GM12878 (cell line): Measurements from ENCODE around the gene COL4A2. TPM values are rescaled to one million over a fixed set of nuclear protein-coding genes. Genes with fewer than 3 reads are reported as not detected.

Experiments used
- ATAC-seq: fragments of 200-7000 bp; cut with Tn5 transposase; 3 replicates; pipeline ENCODE4 v1.9.1; 2020; ENCODE audit warnings: mild to moderate bottlenecking, moderate library complexity
- BruUV-seq: library from RNA; stranded (reverse); fragments of 400-500 nt; replicated peaks from 2 replicates; lab custom pipeline; 2021; lab: Mats Ljungman, UMichigan
- CTCF ChIA-PET: fragments of 300-600 bp; sonication (Branson Sonifier 250); formaldehyde crosslinking; extraction: SDS; loops from one replicate; lab custom pipeline; 2021; ENCODE audit warnings: inconsistent platforms; lab: Yijun Ruan, JAX
- POLR2A ChIA-PET: fragments of 350-600 bp; formaldehyde crosslinking; extraction: SDS; loops from one replicate; lab custom pipeline; 2021; ENCODE audit warnings: inconsistent platforms; lab: Charles Lee
- RAD21 ChIA-PET: fragments of 300-600 bp; sonication (Branson Sonifier 250); formaldehyde crosslinking; loops from one replicate; lab custom pipeline; 2023; ENCODE audit warnings: antibody characterized with exemption; ENCODE audit not compliant: unreplicated experiment; lab: Charles Lee
- SMC1A ChIA-PET: fragments of 300-600 bp; sonication (Branson Sonifier 250); formaldehyde crosslinking; loops from one replicate; lab custom pipeline; 2023; ENCODE audit not compliant: unreplicated experiment, uncharacterized antibody; lab: Charles Lee
- DNase-seq: peaks from one replicate; pipeline ENCODE4 v3.0.0-alpha.2; 2011; ENCODE audit warnings: low read depth, low spot score
- FAIRE-seq: peaks from 3 replicates; lab custom pipeline; 2011; peaks lifted over from hg19 to GRCh38; lab: Jason Lieb, UNC
- H2AFZ ChIP-seq: 2 replicates; pipeline ENCODE4 v1.6.0; 2011; ENCODE audit warnings: low read depth, low read length, control low read depth; ENCODE audit not compliant: control insufficient read depth
- H3K27ac ChIP-seq: 2 replicates; pipeline ENCODE4 v1.5.1; 2011; ENCODE audit warnings: control low read depth; ENCODE audit not compliant: control insufficient read depth, insufficient read depth
- H3K27me3 ChIP-seq, 2 experiments: replicated peaks in 1 of 2; 2 replicates each; pipeline versions ENCODE4 v1.6.0 to v1.6.1; 2011; ENCODE audit warnings: low read length in 1 of 2; ENCODE audit not compliant: control insufficient read depth in 2 of 2, insufficient read depth in 2 of 2
- H3K36me3 ChIP-seq, 2 experiments: 2 replicates each; pipeline ENCODE4 v1.5.1; 2011; ENCODE audit warnings: low read length in 1 of 2; ENCODE audit not compliant: control insufficient read depth in 2 of 2, insufficient read depth in 2 of 2
- H3K4me1 ChIP-seq: 2 replicates; pipeline ENCODE4 v1.6.1; 2011; ENCODE audit warnings: mild to moderate bottlenecking, low read length, moderate library complexity, mixed read lengths; ENCODE audit not compliant: control insufficient read depth, insufficient read depth
- H3K4me2 ChIP-seq: 2 replicates; pipeline ENCODE4 v1.6.0; 2011; ENCODE audit warnings: control low read depth; ENCODE audit not compliant: control insufficient read depth, insufficient read depth
- H3K4me3 ChIP-seq: fragments of 200-600 bp; sonication (generic); 2 replicates; pipeline ENCODE4 v1.5.1; 2016
- H3K79me2 ChIP-seq: 2 replicates; pipeline ENCODE4 v1.6.0; 2011; ENCODE audit warnings: low read length; ENCODE audit not compliant: control insufficient read depth, insufficient read depth
- H3K9ac ChIP-seq: 2 replicates; pipeline ENCODE4 v1.8.0; 2011; ENCODE audit warnings: low read length, control low read depth, mixed read lengths; ENCODE audit not compliant: control insufficient read depth, insufficient read depth
- H3K9me3 ChIP-seq: replicated peaks from 3 replicates; pipeline ENCODE4 v1.5.1; 2011; ENCODE audit warnings: mild to moderate bottlenecking, low read length; ENCODE audit not compliant: control insufficient read depth, insufficient read depth
- H4K20me1 ChIP-seq: 2 replicates; pipeline ENCODE4 v1.6.0; 2011; ENCODE audit not compliant: control insufficient read depth, insufficient read depth
- DPF2 ChIP-seq: fragments of 450-650 bp; IDR thresholded peaks from 2 replicates; pipeline ENCODE4 v1.6.1; 2017; ENCODE audit warnings: mild to moderate bottlenecking
- FOXK2 ChIP-seq: fragments of 450-650 bp; IDR thresholded peaks from 2 replicates; pipeline ENCODE4 v1.6.1; 2017; ENCODE audit warnings: mild to moderate bottlenecking, moderate library complexity
- MTA2 ChIP-seq: fragments of 450-650 bp; IDR thresholded peaks from 2 replicates; pipeline ENCODE4 v1.6.1; 2016; ENCODE audit warnings: low read depth, mild to moderate bottlenecking, moderate library complexity
- SMARCA5 ChIP-seq: fragments of 450-650 bp; IDR thresholded peaks from 2 replicates; pipeline ENCODE4 v1.6.1; 2017; ENCODE audit warnings: mild to moderate bottlenecking
- SMC3 ChIP-seq: IDR thresholded peaks from 2 replicates; pipeline ENCODE4 v1.6.1; 2011; ENCODE audit warnings: low read length, improper control_type of control experiment, borderline replicate concordance
- whole genome bisulfite sequencing: methylation state at CpG from one replicate; pipeline ENCODE4 v1.1.6; 2016; ENCODE audit warnings: low lambda C conversion rate; ENCODE audit not compliant: insufficient replicate concordance, insufficient coverage; ENCODE audit errors: missing lambda C conversion rate; 5-methylcytosine and 5-hydroxymethylcytosine counted together
- in situ Hi-C: fragments of 300-500 bp; cut with MboI; formaldehyde crosslinking; loops from 9 replicates; pipeline ENCODE4 v1.14.3; 2018; ENCODE audit warnings: mixed read lengths
- intact Hi-C: fragments of 100-400 bp; cut with micrococcal nuclease; formaldehyde crosslinking; loops from one replicate; pipeline ENCODE4 v1.14.2; 2022; ENCODE audit not compliant: unreplicated experiment
- polyA plus RNA-seq, 11 experiments: library from polyadenylated mRNA; depleted of rRNA in 4 of 11; unstranded in 6 of 11; stranded (reverse) in 5 of 11; fragments of >200 nt; fragmentation: Nextera tagmentation in 4 of 11; fragmentation: Illumina TruSeq in 1 of 11; extraction: Ambion mirVana in 4 of 11; extraction: Trizol in 1 of 11; gene quantifications; 1 replicate in 1 of 11; 2 replicates in 10 of 11; pipeline versions ENCODE4 v1.2.1 to v1.2.3, GENCODE V29; 2011 to 2016; ENCODE audit warnings: inconsistent platforms in 2 of 11, missing spikeins in 2 of 11, low read depth in 1 of 11
- total RNA-seq, 4 experiments: library from RNA; depleted of rRNA in 3 of 4; stranded (reverse); fragments of >200 nt in 3 of 4; fragmentation: Illumina TruSeq in 1 of 4; extraction: Trizol in 1 of 4; gene quantifications; 2 replicates each; pipeline versions ENCODE4 v1.2.1 to v1.2.3, GENCODE V29; 2013 to 2021
- TF ChIP-seq, protein P1 (sequence below): fragments of 450-650 bp; IDR thresholded peaks from 2 replicates; pipeline ENCODE4 v1.6.1; 2014; ENCODE audit warnings: mild to moderate bottlenecking
- TF ChIP-seq, protein P2 (sequence below): IDR thresholded peaks from 2 replicates; pipeline ENCODE4 v1.6.1; 2011; ENCODE audit warnings: borderline replicate concordance, low read depth, mild to moderate bottlenecking, moderate library complexity, mixed read lengths, low read length; ENCODE audit not compliant: insufficient read depth; ENCODE audit errors: extremely low read length

Gene COL4A2
- total and polyA plus RNA-seq, 10 of the 15 experiments (the other 5 are each of a cell fraction or from before 2014, with no cell fraction given) = 0.16 to 1.6 (median 0.62) TPM; not detected in 3

DNA sequence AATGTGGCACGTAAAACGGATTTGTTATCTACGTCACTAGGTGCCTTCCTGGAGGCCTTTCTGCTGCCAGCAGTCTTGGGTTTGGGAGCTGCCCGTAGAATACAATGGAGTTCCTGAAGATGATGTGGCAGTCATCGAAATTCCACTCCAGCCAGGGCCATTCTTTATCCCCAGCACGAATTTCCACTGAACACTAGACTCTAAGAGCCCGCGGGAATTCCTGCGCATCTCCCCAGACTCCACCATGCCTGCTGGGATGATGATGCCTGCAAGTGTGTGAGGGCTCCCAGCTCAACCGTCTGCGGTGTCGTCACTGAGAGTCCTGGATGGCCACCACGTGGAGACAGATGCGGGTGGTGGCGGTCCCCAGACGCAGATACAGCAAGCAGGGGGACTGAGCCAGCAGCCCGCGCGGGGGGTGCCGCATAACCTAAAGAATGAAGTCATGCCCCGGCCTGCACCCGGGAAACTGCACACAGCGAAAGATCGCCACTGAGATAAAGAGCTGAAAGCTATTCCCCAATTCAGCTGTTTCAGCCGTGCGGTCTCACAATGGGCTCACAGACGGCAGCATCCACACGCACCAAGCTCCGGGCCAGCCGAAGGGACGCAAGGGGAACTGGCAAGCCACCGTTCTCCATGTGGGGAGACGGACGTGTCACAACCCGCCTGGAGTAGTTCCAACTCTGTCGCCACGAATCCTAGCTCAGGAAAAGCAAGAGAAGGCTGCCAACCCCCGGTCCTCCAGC, 41.2 kb upstream of the COL4A2 start:
- Histone ChIP-seq H3K4me1 (no peaks in the 10 kb centered on the region), H3K79me2 (no peaks in the 10 kb centered on the region), H2AFZ (no peak overlapping the region), H3K27me3 (peaks cover 2 to 3% of the 10 kb centered on the region in 2 experiments; a peak in 2 of 4 replicates), H3K36me3 (no peaks in the 10 kb centered on the region), H3K9ac (no peak overlapping the region), H3K4me2 (no peak overlapping the region), H4K20me1 (no peaks in the 10 kb centered on the region)
- POLR2A ChIA-PET = no interaction called here
- CTCF ChIA-PET = interaction anchor here (0.7 kb wide), 1 partner anchor 38 kb away, joined by 3 read pairs; no protein-coding TSS in a partner anchor
- in situ Hi-C loops (no loop called here), intact Hi-C loops (no loop called here)
- FAIRE-seq (no peak), ATAC-seq (no peak), DNase-seq (no peak)
- WGBS = 58% methylated on average over 37 of the region's 38 CpGs
- RAD21 ChIA-PET = no interaction called here
- no peak for TF ChIP-seq MTA2
- no peak for TF ChIP-seq SMC3
- TF ChIP-seq FOXK2 = no peak
- TF ChIP-seq, protein P1, sequence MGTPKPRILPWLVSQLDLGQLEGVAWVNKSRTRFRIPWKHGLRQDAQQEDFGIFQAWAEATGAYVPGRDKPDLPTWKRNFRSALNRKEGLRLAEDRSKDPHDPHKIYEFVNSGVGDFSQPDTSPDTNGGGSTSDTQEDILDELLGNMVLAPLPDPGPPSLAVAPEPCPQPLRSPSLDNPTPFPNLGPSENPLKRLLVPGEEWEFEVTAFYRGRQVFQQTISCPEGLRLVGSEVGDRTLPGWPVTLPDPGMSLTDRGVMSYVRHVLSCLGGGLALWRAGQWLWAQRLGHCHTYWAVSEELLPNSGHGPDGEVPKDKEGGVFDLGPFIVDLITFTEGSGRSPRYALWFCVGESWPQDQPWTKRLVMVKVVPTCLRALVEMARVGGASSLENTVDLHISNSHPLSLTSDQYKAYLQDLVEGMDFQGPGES = no peak
- TF ChIP-seq, all 136 proteins: peak for 0
- SMC1A ChIA-PET = no interaction called here
- Histone ChIP-seq H3K27ac (no peak overlapping the region), H3K9me3 (no peaks in the 10 kb centered on the region), H3K4me3 (no peak overlapping the region)
- BruUV-seq = no TSS peak

DNA sequence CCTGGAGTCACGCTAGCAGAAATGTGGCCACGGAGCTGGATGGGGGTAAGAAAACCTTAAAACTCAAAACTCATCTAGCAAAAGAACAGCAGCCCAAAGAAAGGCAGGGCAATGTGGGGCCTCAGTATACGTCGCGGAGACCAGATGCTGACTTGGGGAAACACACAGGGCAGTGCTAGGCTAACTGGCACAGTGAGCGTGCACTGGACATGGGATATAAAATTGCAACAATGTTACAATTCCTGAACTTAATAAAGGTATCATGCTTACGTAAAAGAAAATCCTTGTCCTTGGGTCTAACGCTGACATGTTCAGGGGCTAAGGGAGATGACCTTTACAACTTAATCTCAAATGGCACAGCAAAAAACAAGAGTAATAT, 40.7 kb upstream of the COL4A2 start:
- ChIA-PET SMC1A (no interaction called here), CTCF (interaction anchor here (0.7 kb wide), 1 partner anchor 38 kb away, joined by 3 read pairs; no protein-coding TSS in a partner anchor), POLR2A (no interaction called here), RAD21 (no interaction called here)
- no peak for FAIRE-seq
- DNase-seq = no peak
- Histone ChIP-seq H3K4me1 (no peaks in the 10 kb centered on the region), H3K36me3 (no peaks in the 10 kb centered on the region), H3K27me3 (peaks cover 2 to 3% of the 10 kb centered on the region in 2 experiments; a peak in 2 of 4 replicates), H3K4me2 (no peak overlapping the region), H3K27ac (no peak overlapping the region), H2AFZ (no peak overlapping the region), H4K20me1 (no peaks in the 10 kb centered on the region), H3K9me3 (no peaks in the 10 kb centered on the region), H3K4me3 (no peak overlapping the region), H3K9ac (no peak overlapping the region), H3K79me2 (no peaks in the 10 kb centered on the region)
- intact Hi-C loops (no loop called here), in situ Hi-C loops (no loop called here)
- ATAC-seq = no peak
- 79% methylated on average over 8 of the region's 8 CpGs for WGBS
- TF ChIP-seq, protein P2, sequence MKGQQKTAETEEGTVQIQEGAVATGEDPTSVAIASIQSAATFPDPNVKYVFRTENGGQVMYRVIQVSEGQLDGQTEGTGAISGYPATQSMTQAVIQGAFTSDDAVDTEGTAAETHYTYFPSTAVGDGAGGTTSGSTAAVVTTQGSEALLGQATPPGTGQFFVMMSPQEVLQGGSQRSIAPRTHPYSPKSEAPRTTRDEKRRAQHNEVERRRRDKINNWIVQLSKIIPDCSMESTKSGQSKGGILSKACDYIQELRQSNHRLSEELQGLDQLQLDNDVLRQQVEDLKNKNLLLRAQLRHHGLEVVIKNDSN = no peak
- TF ChIP-seq SMARCA5 (no peak), DPF2 (no peak)
- BruUV-seq = no TSS peak
